ENCODE data around the gene PUM1.
"Not testable (repeated sequence)": the region's sequence is repeated elsewhere in the genome, so short reads cannot be mapped to it uniquely, and the experiment has no call there.

The PUM1 gene

DNA sequence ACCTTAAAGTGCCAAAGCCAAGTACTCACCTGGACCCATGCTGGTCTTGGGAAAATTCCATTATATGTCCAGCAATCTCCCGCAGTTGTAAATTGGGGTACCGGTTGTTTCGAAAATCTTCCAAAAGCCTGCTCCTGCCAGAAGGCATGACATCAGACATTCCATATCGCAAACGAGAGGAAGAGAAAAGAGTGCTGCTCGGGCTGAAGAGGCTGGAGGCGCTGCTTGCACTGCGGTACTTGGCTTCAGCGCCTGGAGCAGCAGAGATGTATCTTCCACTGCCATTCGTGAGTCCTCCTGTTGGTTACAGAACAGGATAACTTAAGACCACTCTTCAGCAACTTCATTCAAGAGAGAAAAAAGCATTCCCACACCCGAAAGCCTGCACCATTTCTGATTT lies 111.8 kb downstream of the PUM1 start:
- H3K4me3 ChIP-seq (ENCODE audit: low read length), result no peak overlapping the region
- no peaks in the 10 kb centered on the region for H3K4me1 ChIP-seq (ENCODE audit: control insufficient read depth, low read depth, low read length)
- no peak overlapping the region for H3K23ac ChIP-seq (ENCODE audit: low read length)
- H3K56ac ChIP-seq (ENCODE audit: low read length), result no peak overlapping the region
- H3K79me1 ChIP-seq (ENCODE audit: low read length), result peaks cover 9% of the 10 kb centered on the region
- H2BK5ac ChIP-seq (ENCODE audit: low read length), result no peak overlapping the region
- H4K8ac ChIP-seq (ENCODE audit: low read depth, low read length), result no peak overlapping the region
- H3K4ac ChIP-seq (ENCODE audit: low read depth, low read length), result no peak overlapping the region
- no peak overlapping the region for H3K4me2 ChIP-seq (ENCODE audit: low read length)
- H3K36me3 ChIP-seq (ENCODE audit: control insufficient read depth, insufficient read depth, low read length), result peaks cover 8% of the 10 kb centered on the region
- peaks cover 8% of the 10 kb centered on the region for H3K79me2 ChIP-seq (ENCODE audit: control insufficient read depth, insufficient read depth, low read length)
- no peaks in the 10 kb centered on the region for H3K27me3 ChIP-seq (ENCODE audit: insufficient read depth, low read length, poor library complexity)
- H4K5ac ChIP-seq (ENCODE audit: low read length), result no peak overlapping the region
- DNase-seq, result no peak
- no peak overlapping the region for H2AK5ac ChIP-seq (ENCODE audit: low read length)
- no CpG with 5 or more reads among the region's 11 CpGs for WGBS (ENCODE audit: extremely low coverage, insufficient coverage, low lambda C conversion rate)
- no peak overlapping the region for H3K27ac ChIP-seq (ENCODE audit: low read depth, low read length)
- H3K9ac ChIP-seq (ENCODE audit: low read length), result no peak overlapping the region
- no peak overlapping the region for H2BK15ac ChIP-seq (replicated peaks; ENCODE audit: low read depth)
- no peak overlapping the region for H2BK120ac ChIP-seq (ENCODE audit: low read depth, low read length)
- H3K18ac ChIP-seq (ENCODE audit: low read length), result no peak overlapping the region

DNA sequence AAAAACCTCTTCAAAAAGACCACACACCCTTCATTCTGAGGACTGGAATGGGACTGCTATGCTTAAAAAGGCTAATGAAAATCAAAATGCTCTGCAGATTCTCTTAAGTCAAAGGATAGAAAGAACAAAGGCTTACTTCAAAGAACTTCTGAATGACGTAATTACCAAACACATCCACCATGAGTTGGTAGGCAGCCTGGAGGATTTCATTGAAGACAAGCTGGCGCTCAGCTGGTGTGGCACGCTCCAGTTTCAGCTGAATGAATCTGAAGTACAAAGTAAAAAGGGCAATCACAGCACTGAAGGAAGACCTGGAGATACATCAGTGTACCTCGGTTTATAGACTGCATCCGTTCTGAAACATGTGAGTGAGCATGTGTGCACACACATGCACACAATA lies 113.4 kb downstream of the PUM1 start:
- H2BK120ac ChIP-seq (ENCODE audit: low read depth, low read length), result no peak overlapping the region
- WGBS (ENCODE audit: extremely low coverage, insufficient coverage, low lambda C conversion rate), result no CpG with 5 or more reads among the region's 5 CpGs
- H3K9ac ChIP-seq (ENCODE audit: low read length), result no peak overlapping the region
- H3K36me3 ChIP-seq (ENCODE audit: control insufficient read depth, insufficient read depth, low read length), result peaks cover 8% of the 10 kb centered on the region
- no peak overlapping the region for H4K5ac ChIP-seq (ENCODE audit: low read length)
- H3K79me1 ChIP-seq (ENCODE audit: low read length), result peaks cover 10% of the 10 kb centered on the region
- H3K27ac ChIP-seq (ENCODE audit: low read depth, low read length), result no peak overlapping the region
- no peak overlapping the region for H3K56ac ChIP-seq (ENCODE audit: low read length)
- peaks cover 4% of the 10 kb centered on the region for H3K79me2 ChIP-seq (ENCODE audit: control insufficient read depth, insufficient read depth, low read length)
- H3K23ac ChIP-seq (ENCODE audit: low read length), result no peak overlapping the region
- H2BK15ac ChIP-seq (replicated peaks; ENCODE audit: low read depth), result no peak overlapping the region
- no peak overlapping the region for H3K4me2 ChIP-seq (ENCODE audit: low read length)
- H3K4ac ChIP-seq (ENCODE audit: low read depth, low read length), result no peak overlapping the region
- H3K18ac ChIP-seq (ENCODE audit: low read length), result no peak overlapping the region
- no peaks in the 10 kb centered on the region for H3K27me3 ChIP-seq (ENCODE audit: insufficient read depth, low read length, poor library complexity)
- no peak overlapping the region for H2AK5ac ChIP-seq (ENCODE audit: low read length)
- no peak overlapping the region for H3K4me3 ChIP-seq (ENCODE audit: low read length)
- no peak for DNase-seq
- H3K4me1 ChIP-seq (ENCODE audit: control insufficient read depth, low read depth, low read length), result no peaks in the 10 kb centered on the region
- no peak overlapping the region for H4K8ac ChIP-seq (ENCODE audit: low read depth, low read length)
- no peak overlapping the region for H2BK5ac ChIP-seq (ENCODE audit: low read length)

DNA sequence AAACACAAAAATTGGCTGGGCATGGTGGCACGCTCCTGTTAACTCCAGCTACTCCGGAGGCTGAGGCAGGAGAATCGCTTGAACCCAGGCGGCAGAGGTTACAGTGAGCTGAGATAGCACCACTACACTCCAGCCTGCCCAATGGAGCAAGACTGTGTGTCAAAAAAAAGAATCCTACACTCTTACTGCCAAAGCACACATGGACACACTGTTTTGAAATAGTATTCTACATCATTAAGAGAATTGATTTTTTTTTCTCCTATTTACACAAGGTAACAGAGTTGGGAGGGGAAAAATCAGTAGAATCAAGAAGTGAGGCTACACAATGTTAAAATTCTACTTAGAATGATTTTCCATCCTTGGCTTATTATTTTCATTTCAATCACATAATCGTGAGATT lies 114.8 kb downstream of the PUM1 start:
- Histone ChIP-seq H3K79me2 (ENCODE audit: control insufficient read depth, insufficient read depth, low read length) (no peaks in the 10 kb centered on the region), H3K9ac (ENCODE audit: low read length) (no peak overlapping the region), H2BK15ac (replicated peaks; ENCODE audit: low read depth) (no peak overlapping the region), H4K8ac (ENCODE audit: low read depth, low read length) (no peak overlapping the region), H3K4me3 (ENCODE audit: low read length) (no peak overlapping the region), H3K4me2 (ENCODE audit: low read length) (no peak overlapping the region), H3K56ac (ENCODE audit: low read length) (no peak overlapping the region), H3K27ac (ENCODE audit: low read depth, low read length) (no peak overlapping the region), H3K36me3 (ENCODE audit: control insufficient read depth, insufficient read depth, low read length) (peaks cover 8% of the 10 kb centered on the region), H3K27me3 (ENCODE audit: insufficient read depth, low read length, poor library complexity) (no peaks in the 10 kb centered on the region), H2AK5ac (ENCODE audit: low read length) (no peak overlapping the region), H3K4me1 (ENCODE audit: control insufficient read depth, low read depth, low read length) (no peaks in the 10 kb centered on the region), H2BK120ac (ENCODE audit: low read depth, low read length) (no peak overlapping the region), H3K4ac (ENCODE audit: low read depth, low read length) (no peak overlapping the region), H3K18ac (ENCODE audit: low read length) (no peak overlapping the region), H3K79me1 (ENCODE audit: low read length) (peaks cover 7% of the 10 kb centered on the region), H2BK5ac (ENCODE audit: low read length) (no peak overlapping the region), H3K23ac (ENCODE audit: low read length) (no peak overlapping the region), H4K5ac (ENCODE audit: low read length) (no peak overlapping the region)
- no peak for DNase-seq
- no CpG with 5 or more reads among the region's 5 CpGs for WGBS (ENCODE audit: extremely low coverage, insufficient coverage, low lambda C conversion rate)

DNA sequence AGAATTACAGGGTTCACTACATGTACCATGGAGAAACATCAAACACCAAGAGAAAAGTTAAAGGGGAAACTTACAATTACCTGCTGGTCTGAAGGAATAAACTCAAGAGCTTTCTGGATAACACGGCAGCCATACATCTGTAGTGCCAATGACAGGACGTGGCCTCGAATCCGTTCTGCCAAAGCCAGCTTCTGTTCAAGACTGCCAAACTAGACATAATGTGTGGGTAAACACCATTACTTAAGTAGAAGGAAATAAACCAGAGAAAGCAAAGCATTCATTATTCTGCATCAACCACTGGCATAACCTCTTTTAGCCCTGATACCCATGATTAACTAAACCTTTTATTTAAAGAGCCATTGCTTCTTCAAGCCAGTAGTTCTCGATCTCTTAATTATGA lies 115.5 kb downstream of the PUM1 start:
- Histone ChIP-seq H3K4me3 (ENCODE audit: low read length) (no peak overlapping the region), H2BK15ac (replicated peaks; ENCODE audit: low read depth) (no peak overlapping the region), H3K36me3 (ENCODE audit: control insufficient read depth, insufficient read depth, low read length) (peaks cover 11% of the 10 kb centered on the region), H3K56ac (ENCODE audit: low read length) (no peak overlapping the region), H2BK5ac (ENCODE audit: low read length) (no peak overlapping the region), H3K4me2 (ENCODE audit: low read length) (no peak overlapping the region), H3K4ac (ENCODE audit: low read depth, low read length) (no peak overlapping the region), H3K79me2 (ENCODE audit: control insufficient read depth, insufficient read depth, low read length) (no peaks in the 10 kb centered on the region), H3K4me1 (ENCODE audit: control insufficient read depth, low read depth, low read length) (no peaks in the 10 kb centered on the region), H3K27me3 (ENCODE audit: insufficient read depth, low read length, poor library complexity) (no peaks in the 10 kb centered on the region), H3K27ac (ENCODE audit: low read depth, low read length) (no peak overlapping the region), H3K79me1 (ENCODE audit: low read length) (peaks cover 7% of the 10 kb centered on the region), H3K23ac (ENCODE audit: low read length) (no peak overlapping the region), H2BK120ac (ENCODE audit: low read depth, low read length) (no peak overlapping the region), H3K9ac (ENCODE audit: low read length) (no peak overlapping the region), H3K18ac (ENCODE audit: low read length) (no peak overlapping the region), H2AK5ac (ENCODE audit: low read length) (no peak overlapping the region), H4K5ac (ENCODE audit: low read length) (no peak overlapping the region), H4K8ac (ENCODE audit: low read depth, low read length) (no peak overlapping the region)
- no CpG with 5 or more reads among the region's 5 CpGs for WGBS (ENCODE audit: extremely low coverage, insufficient coverage, low lambda C conversion rate)
- DNase-seq, result no peak

DNA sequence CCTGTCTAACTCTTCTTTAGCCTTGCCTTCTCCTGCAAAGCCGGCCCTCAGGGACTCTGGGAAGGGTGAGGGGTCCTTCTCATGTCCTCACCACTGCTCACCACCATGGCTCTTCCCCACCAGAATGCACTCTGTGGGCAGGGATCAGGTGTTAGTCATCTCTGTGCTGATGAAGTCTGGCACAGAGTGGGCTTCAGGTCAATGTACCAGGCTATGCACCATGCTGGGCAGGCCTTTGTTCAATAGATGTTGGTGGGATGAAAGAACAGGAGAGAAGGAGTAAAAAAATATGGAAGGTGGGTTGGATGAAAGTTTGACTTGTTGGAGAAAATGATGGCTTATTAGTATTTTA lies 116.1 kb downstream of the PUM1 start:
- not testable (repeated sequence) for H3K18ac ChIP-seq (ENCODE audit: low read length); H2BK5ac ChIP-seq (ENCODE audit: low read length); H2BK120ac ChIP-seq (ENCODE audit: low read depth, low read length); H4K5ac ChIP-seq (ENCODE audit: low read length); H3K27me3 ChIP-seq (ENCODE audit: insufficient read depth, low read length, poor library complexity); H3K23ac ChIP-seq (ENCODE audit: low read length); H3K4me2 ChIP-seq (ENCODE audit: low read length); H3K4ac ChIP-seq (ENCODE audit: low read depth, low read length); H3K4me3 ChIP-seq (ENCODE audit: low read length); H3K79me1 ChIP-seq (ENCODE audit: low read length); H3K27ac ChIP-seq (ENCODE audit: low read depth, low read length); H3K79me2 ChIP-seq (ENCODE audit: control insufficient read depth, insufficient read depth, low read length); DNase-seq; H3K9ac ChIP-seq (ENCODE audit: low read length); H3K56ac ChIP-seq (ENCODE audit: low read length); H4K8ac ChIP-seq (ENCODE audit: low read depth, low read length); H3K4me1 ChIP-seq (ENCODE audit: control insufficient read depth, low read depth, low read length); H2AK5ac ChIP-seq (ENCODE audit: low read length); H2BK15ac ChIP-seq (replicated peaks; ENCODE audit: low read depth)
- no CpG with 5 or more reads among the region's 1 CpG for WGBS (ENCODE audit: extremely low coverage, insufficient coverage, low lambda C conversion rate)
- H3K36me3 ChIP-seq (ENCODE audit: control insufficient read depth, insufficient read depth, low read length), result peaks cover 11% of the 10 kb centered on the region

DNA sequence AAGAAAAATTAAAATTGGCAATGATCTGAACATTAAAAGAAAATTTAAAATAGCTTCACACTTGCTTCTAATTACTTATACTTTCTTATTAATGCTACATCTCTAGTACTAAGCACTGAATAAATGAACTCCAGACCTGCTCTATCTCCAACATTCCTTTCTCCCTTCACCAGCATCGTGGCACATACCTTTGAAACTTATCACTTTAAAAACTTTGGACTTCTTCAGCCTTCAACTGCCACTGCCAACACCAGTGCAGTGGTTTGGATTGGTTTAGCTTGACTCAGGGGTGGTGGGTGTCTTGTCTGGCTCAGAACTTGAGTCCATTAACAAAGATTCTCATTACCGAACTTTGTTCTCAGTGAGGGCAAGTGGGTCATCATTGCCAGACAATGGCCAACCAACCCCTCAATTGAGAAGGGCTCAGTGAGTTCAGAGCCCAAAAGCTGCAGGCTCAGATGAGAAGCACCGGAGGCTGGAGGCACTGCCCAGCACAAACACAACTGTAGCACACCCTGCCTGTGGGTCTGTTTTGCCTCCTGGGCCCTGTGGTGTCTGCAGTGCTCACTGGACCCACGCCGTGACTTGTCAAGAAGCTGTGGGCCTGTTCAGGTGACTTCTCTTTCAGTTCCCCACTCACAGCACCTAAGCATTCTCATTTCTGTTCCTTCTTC lies 116.6 kb downstream of the PUM1 start:
- not testable (repeated sequence) for H2BK5ac ChIP-seq (ENCODE audit: low read length); H3K36me3 ChIP-seq (ENCODE audit: control insufficient read depth, insufficient read depth, low read length); H3K9ac ChIP-seq (ENCODE audit: low read length); H3K4me2 ChIP-seq (ENCODE audit: low read length); H3K79me1 ChIP-seq (ENCODE audit: low read length); H3K23ac ChIP-seq (ENCODE audit: low read length); H3K4me1 ChIP-seq (ENCODE audit: control insufficient read depth, low read depth, low read length); DNase-seq; H3K18ac ChIP-seq (ENCODE audit: low read length); H2BK15ac ChIP-seq (replicated peaks; ENCODE audit: low read depth); H2AK5ac ChIP-seq (ENCODE audit: low read length); H3K27me3 ChIP-seq (ENCODE audit: insufficient read depth, low read length, poor library complexity); H3K4me3 ChIP-seq (ENCODE audit: low read length); H4K5ac ChIP-seq (ENCODE audit: low read length); H4K8ac ChIP-seq (ENCODE audit: low read depth, low read length); H2BK120ac ChIP-seq (ENCODE audit: low read depth, low read length); H3K27ac ChIP-seq (ENCODE audit: low read depth, low read length); H3K4ac ChIP-seq (ENCODE audit: low read depth, low read length); H3K56ac ChIP-seq (ENCODE audit: low read length); H3K79me2 ChIP-seq (ENCODE audit: control insufficient read depth, insufficient read depth, low read length)
- WGBS (ENCODE audit: extremely low coverage, insufficient coverage, low lambda C conversion rate), result no CpG with 5 or more reads among the region's 5 CpGs
